Body of pancreas (tissue), 4 donors: ENCODE data around the gene C14orf132.
"Not testable (repeated sequence)": the region's sequence is repeated elsewhere in the genome, so short reads cannot be mapped to it uniquely, and the experiment has no call there.

Source experiments
- CTCF ChIP-seq, 7 experiments: fragments of 450-650 bp in 4 of 7; fragments of 200-600 bp in 3 of 7; sonication (generic) in 3 of 7; IDR thresholded peaks; one replicate each; pipeline ENCODE4 v1.5.1; 2016 to 2019; ENCODE audit warnings: antibody characterized with exemption in 7 of 7
- POLR2A ChIP-seq, 3 donors: fragments of 450-650 bp; IDR thresholded peaks; one replicate each; pipeline ENCODE4 v1.6.1; 2016; ENCODE audit warnings: antibody characterized with exemption in 3 of 3, mild to moderate bottlenecking in 2 of 3

GRCh38 chr14:96073260-96074039, 34.3 kb downstream of the C14orf132 start:
- TF ChIP-seq CTCF, POLR2A (IDR thresholded peaks at IDR 0.05): not testable (repeated sequence)
